Measurements from ENCODE around the gene IFNLR1. TPM values are rescaled to one million over a fixed set of nuclear protein-coding genes. Genes with fewer than 3 reads are reported as not detected.

IFNLR1 gene
- total RNA-seq = 0.79 TPM
- 0.51 TPM for polyA plus RNA-seq

- no peaks in the 10 kb centered on the region for H3K4me1 ChIP-seq (ENCODE audit: insufficient read depth)
- no peak for DNase-seq (ENCODE audit: extremely low spot score)
- no peaks in the 10 kb centered on the region for H3K36me3 ChIP-seq (ENCODE audit: insufficient read depth)
- WGBS = 1% methylated on average over 74 of the region's 74 CpGs
- peak within 1 kb of the TSS; percentile 59 for H3K27ac ChIP-seq (ENCODE audit: low read depth)
- H3K4me3 ChIP-seq (ENCODE audit: low read depth, low read length) = peak within 1 kb of the TSS; percentile 49
Observed at GRCh38 chr1:24186993-24187790, at the start of gene IFNLR1. Gene IFNLR1, minus strand, starts transcription at chr1:24187289. Its CDS starts 41 bp downstream, at chr1:24187248.

GRCh38 chr1:24235921-24236788 is 49.1 kb upstream of the IFNLR1 start:
- no peak for DNase-seq (ENCODE audit: extremely low spot score)
- WGBS = 42% methylated on average over 17 of the region's 17 CpGs
- peak overlapping the region; percentile 7 for H3K27ac ChIP-seq (ENCODE audit: low read depth)
- no peaks in the 10 kb centered on the region for H3K4me1 ChIP-seq (ENCODE audit: insufficient read depth)
- H3K36me3 ChIP-seq (ENCODE audit: insufficient read depth) = no peaks in the 10 kb centered on the region
- H3K4me3 ChIP-seq (ENCODE audit: low read depth, low read length) = no peak overlapping the region

- 80% methylated on average over 9 of the region's 9 CpGs for WGBS
- Histone ChIP-seq H3K4me3 (ENCODE audit: low read depth, low read length) (no peak overlapping the region), H3K36me3 (ENCODE audit: insufficient read depth) (no peaks in the 10 kb centered on the region), H3K27ac (ENCODE audit: low read depth) (no peak overlapping the region), H3K4me1 (ENCODE audit: insufficient read depth) (no peaks in the 10 kb centered on the region)
- DNase-seq (ENCODE audit: extremely low spot score) = no peak
Observed at GRCh38 chr1:24233684-24234600, 46.9 kb upstream of the IFNLR1 start.

GRCh38 chr1:24231701-24232100 is 44.6 kb upstream of the IFNLR1 start:
- no peak overlapping the region for H3K27ac ChIP-seq (ENCODE audit: low read depth)
- no peaks in the 10 kb centered on the region for H3K36me3 ChIP-seq (ENCODE audit: insufficient read depth)
- H3K4me1 ChIP-seq (ENCODE audit: insufficient read depth) = no peaks in the 10 kb centered on the region
- no peak overlapping the region for H3K4me3 ChIP-seq (ENCODE audit: low read depth, low read length)
- no peak for DNase-seq (ENCODE audit: extremely low spot score)
- 91% methylated on average over 3 of the region's 3 CpGs for WGBS

DNA sequence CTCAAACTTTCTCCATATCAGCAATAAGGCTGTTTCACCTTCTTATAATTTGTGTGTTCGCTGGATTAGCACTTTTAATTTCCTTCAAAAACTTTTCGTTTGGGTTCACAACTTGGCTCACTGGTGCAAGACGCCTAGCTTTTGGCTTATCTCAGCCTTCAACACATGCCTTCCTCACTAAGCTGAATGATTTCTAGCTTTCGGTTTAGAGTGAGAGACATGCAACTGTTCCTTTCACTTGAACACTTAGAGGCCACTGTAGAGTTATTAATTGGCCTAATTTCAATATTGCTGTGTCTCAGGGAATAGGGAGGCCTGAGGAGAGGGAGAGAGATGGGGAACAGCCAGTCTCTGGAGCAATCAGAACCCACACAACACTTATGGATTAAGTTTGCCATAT is 41.2 kb upstream of the IFNLR1 start:
- DNase-seq (ENCODE audit: extremely low spot score) = no peak
- H3K4me3 ChIP-seq (ENCODE audit: low read depth, low read length) = no peak overlapping the region
- H3K36me3 ChIP-seq (ENCODE audit: insufficient read depth) = no peaks in the 10 kb centered on the region
- WGBS = 76% methylated on average over 4 of the region's 4 CpGs
- H3K4me1 ChIP-seq (ENCODE audit: insufficient read depth) = no peaks in the 10 kb centered on the region
- no peak overlapping the region for H3K27ac ChIP-seq (ENCODE audit: low read depth)

- no peak overlapping the region for H3K27ac ChIP-seq (ENCODE audit: low read depth)
- no peak overlapping the region for H3K4me3 ChIP-seq (ENCODE audit: low read depth, low read length)
- no peaks in the 10 kb centered on the region for H3K4me1 ChIP-seq (ENCODE audit: insufficient read depth)
- DNase-seq (ENCODE audit: extremely low spot score) = no peak
- WGBS = 92% methylated on average over 5 of the region's 5 CpGs
- no peaks in the 10 kb centered on the region for H3K36me3 ChIP-seq (ENCODE audit: insufficient read depth)
Observed at GRCh38 chr1:24226749-24227148, 39.7 kb upstream of the IFNLR1 start.

GRCh38 chr1:24224761-24225160 is 37.7 kb upstream of the IFNLR1 start:
- no peak for DNase-seq (ENCODE audit: extremely low spot score)
- Histone ChIP-seq H3K4me3 (ENCODE audit: low read depth, low read length) (no peak overlapping the region), H3K36me3 (ENCODE audit: insufficient read depth) (no peaks in the 10 kb centered on the region), H3K27ac (ENCODE audit: low read depth) (no peak overlapping the region), H3K4me1 (ENCODE audit: insufficient read depth) (no peaks in the 10 kb centered on the region)
- WGBS = 78% methylated on average over 4 of the region's 4 CpGs

DNA sequence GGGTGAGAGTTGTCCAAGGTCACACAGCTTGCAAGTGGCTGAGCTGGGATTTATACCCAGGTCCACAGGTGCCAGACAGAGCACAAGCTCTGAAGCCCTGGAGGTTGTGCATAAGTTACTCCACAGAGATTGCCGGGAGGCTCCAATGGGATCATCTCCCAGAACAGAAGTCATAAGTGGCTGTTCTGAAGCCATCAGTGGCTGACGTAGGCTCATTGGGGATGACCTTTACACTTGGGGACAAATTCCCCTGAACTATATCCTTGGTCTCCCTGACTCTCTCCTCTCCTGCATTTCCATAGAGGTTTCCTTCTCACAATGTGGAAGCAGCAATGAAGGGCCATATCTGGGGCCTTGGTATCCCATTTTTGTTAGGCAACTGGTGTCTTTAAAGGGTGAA is 37.0 kb upstream of the IFNLR1 start:
- DNase-seq (ENCODE audit: extremely low spot score) = no peak
- Histone ChIP-seq H3K36me3 (ENCODE audit: insufficient read depth) (no peaks in the 10 kb centered on the region), H3K4me3 (ENCODE audit: low read depth, low read length) (no peak overlapping the region), H3K4me1 (ENCODE audit: insufficient read depth) (no peaks in the 10 kb centered on the region), H3K27ac (ENCODE audit: low read depth) (no peak overlapping the region)
- 94% methylated on average over 2 of the region's 2 CpGs for WGBS

DNA sequence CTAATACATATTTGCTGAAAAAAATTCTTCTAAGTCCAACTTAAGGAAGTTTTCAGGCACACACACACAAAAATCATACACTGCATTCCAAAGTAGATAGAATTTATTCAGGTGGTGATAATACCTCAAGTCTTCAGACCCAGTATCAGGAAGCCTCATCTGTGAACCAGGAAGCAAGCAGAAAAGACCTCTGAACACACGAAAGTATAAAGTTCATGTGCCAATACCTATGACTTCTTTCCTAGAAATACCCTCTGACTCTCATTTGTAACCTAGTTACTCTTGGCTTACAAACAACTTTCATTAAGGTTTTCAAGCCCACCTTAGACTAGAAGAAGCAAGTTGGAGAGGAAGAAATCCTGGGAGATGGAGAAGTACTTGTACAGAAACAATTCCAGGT is 35.7 kb upstream of the IFNLR1 start:
- no peak for DNase-seq (ENCODE audit: extremely low spot score)
- H3K27ac ChIP-seq (ENCODE audit: low read depth) = no peak overlapping the region
- H3K4me3 ChIP-seq (ENCODE audit: low read depth, low read length) = no peak overlapping the region
- H3K4me1 ChIP-seq (ENCODE audit: insufficient read depth) = no peaks in the 10 kb centered on the region
- no peaks in the 10 kb centered on the region for H3K36me3 ChIP-seq (ENCODE audit: insufficient read depth)
- WGBS = 65% methylated on average over 1 of the region's 1 CpG

DNA sequence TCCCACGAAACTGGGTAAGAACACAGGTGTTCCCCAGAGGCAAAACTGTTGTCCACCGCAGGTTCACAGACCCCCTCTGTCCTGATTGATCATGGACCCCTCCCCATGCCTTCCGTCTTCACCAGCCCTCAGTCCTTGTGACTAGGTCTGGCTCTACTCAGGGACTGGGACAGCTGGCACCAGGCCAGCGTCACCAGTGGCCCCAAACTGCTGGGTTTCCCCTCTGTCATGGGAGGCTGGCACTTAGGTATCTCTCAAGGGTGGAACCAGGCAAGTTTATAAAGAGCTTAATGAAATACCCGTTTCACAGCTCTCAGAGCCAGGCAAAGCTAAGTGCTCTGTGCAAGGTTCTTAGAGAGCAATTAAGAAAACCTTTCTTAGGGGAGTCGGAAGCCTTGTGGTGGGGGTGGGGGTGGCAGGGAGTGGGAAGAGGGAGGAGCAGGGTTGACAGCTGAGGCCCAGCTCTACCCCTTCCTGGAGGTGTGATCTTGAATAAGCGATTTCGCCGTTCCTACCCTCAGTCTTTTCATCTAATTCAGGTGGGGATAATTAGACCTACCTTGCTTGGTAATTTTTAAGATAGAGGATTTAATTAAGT is 35.0 kb upstream of the IFNLR1 start:
- WGBS = 56% methylated on average over 9 of the region's 9 CpGs
- no peaks in the 10 kb centered on the region for H3K36me3 ChIP-seq (ENCODE audit: insufficient read depth)
- no peak overlapping the region for H3K27ac ChIP-seq (ENCODE audit: low read depth)
- no peak overlapping the region for H3K4me3 ChIP-seq (ENCODE audit: low read depth, low read length)
- DNase-seq (ENCODE audit: extremely low spot score) = no peak
- H3K4me1 ChIP-seq (ENCODE audit: insufficient read depth) = no peaks in the 10 kb centered on the region

DNA sequence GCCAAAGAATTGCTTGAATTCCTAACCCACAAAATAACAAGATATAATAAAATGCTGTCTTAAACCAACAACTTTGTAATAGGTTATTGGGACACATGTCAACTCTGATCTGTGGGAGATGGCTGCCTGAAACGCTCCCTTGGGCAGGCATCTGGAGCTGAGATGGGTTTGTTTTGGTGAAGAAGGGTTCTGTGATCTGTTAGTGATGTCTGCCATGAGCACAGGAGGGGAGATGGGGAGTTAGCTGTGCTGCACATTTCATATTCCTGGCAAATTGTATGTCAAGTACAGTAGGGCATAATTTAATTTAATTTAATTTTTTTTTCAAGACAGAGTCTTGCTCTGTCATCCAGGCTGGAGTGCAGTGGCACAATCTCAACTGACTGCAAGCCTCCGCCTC is 34.2 kb upstream of the IFNLR1 start:
- Histone ChIP-seq H3K4me1 (ENCODE audit: insufficient read depth) (no peaks in the 10 kb centered on the region), H3K36me3 (ENCODE audit: insufficient read depth) (no peaks in the 10 kb centered on the region), H3K27ac (ENCODE audit: low read depth) (no peak overlapping the region), H3K4me3 (ENCODE audit: low read depth, low read length) (no peak overlapping the region)
- WGBS = 89% methylated on average over 2 of the region's 2 CpGs
- no peak for DNase-seq (ENCODE audit: extremely low spot score)

- Histone ChIP-seq H3K36me3 (ENCODE audit: insufficient read depth) (no peaks in the 10 kb centered on the region), H3K27ac (ENCODE audit: low read depth) (no peak overlapping the region), H3K4me1 (ENCODE audit: insufficient read depth) (no peaks in the 10 kb centered on the region), H3K4me3 (ENCODE audit: low read depth, low read length) (no peak overlapping the region)
- DNase-seq (ENCODE audit: extremely low spot score) = no peak
- WGBS = 19% methylated on average over 14 of the region's 14 CpGs
Observed at GRCh38 chr1:24216276-24217074, 29.4 kb upstream of the IFNLR1 start.

Data from urinary bladder (tissue), 4 donors.